ENCODE results near the gene ZNF683.
A peak's percentile ranks its signal among the peaks of the same experiment; 100 is the strongest.

ZNF683 gene

DNA sequence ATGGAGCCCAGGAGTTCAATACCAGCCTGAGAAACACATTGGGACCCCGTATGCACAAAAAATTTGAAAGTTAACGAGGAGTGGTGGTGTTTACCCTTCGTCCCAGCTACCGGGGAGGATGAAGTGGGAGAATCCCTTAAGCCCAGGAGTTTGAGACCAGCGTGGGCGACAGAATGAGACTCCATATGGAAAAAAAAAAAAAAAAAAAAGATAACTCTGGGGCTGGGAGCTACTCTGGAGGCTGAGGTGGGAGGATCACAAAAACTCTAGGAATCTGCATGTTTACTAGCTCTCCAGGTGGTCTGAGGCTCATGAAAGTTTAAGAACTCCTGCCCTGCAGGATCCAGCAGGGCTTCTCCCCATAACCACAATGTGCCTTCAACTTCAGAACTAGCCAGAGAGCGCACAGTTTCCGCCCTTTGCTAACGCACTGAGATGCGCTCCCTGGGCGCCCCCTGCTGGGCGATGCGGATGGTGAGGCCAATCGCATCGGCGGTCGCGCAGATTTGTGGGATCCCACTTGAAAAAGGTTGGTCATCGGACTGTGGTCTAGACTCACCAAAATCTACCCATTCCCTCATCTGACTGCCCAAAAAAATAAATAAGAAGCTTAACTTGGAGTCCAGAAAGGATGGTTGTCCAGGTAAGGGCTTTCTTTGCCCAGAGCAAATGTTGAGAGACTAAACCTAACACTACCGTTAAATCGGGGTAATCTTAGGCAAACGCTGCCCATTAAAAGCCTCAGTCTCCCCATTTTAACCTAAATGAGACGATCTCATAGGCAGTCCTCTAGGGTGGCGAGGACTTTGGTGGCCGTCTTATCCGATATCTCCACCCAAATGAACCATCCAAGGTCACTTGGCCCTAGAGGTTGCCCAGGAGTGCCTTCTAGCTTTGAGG, 8.8 kb downstream of the ZNF683 start:
- TF ChIP-seq, protein P1, sequence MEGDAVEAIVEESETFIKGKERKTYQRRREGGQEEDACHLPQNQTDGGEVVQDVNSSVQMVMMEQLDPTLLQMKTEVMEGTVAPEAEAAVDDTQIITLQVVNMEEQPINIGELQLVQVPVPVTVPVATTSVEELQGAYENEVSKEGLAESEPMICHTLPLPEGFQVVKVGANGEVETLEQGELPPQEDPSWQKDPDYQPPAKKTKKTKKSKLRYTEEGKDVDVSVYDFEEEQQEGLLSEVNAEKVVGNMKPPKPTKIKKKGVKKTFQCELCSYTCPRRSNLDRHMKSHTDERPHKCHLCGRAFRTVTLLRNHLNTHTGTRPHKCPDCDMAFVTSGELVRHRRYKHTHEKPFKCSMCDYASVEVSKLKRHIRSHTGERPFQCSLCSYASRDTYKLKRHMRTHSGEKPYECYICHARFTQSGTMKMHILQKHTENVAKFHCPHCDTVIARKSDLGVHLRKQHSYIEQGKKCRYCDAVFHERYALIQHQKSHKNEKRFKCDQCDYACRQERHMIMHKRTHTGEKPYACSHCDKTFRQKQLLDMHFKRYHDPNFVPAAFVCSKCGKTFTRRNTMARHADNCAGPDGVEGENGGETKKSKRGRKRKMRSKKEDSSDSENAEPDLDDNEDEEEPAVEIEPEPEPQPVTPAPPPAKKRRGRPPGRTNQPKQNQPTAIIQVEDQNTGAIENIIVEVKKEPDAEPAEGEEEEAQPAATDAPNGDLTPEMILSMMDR (IDR thresholded peaks at IDR 0.05; ENCODE audit: insufficient read depth, low read depth, low read length, missing control alignments) = peak; percentile 97
- H3K4me3 ChIP-seq (ENCODE audit: low read length) = no peak overlapping the region
- peak; percentile 69 for DNase-seq (ENCODE audit: low read depth)

DNA sequence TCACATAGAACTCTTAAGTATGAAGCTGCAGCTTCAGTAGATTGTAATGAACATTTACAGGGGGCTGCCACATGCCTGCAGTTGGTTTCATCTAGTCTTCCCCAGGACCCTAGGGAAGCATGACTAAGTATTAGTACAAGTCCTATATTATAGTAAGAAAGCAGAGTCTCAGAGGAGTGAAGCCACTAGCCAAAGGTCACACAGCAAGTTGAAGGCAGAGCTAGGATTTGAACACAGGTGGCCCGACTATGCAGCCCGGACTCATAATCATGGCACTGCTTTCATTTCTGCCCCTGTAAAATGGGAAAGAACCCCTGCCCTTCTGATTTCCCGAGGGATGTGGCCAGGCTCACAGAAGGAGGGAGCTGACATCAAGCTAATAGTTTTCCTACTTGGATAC, 10.2 kb downstream of the ZNF683 start:
- no peak overlapping the region for H3K4me3 ChIP-seq (ENCODE audit: low read length)
- no peak for DNase-seq (ENCODE audit: low read depth)
- TF ChIP-seq, protein P1 (IDR thresholded peaks at IDR 0.05; ENCODE audit: insufficient read depth, low read depth, low read length, missing control alignments) = no peak

GRCh38 chr1:26361605-26362122, 10.9 kb downstream of the ZNF683 start:
- DNase-seq (ENCODE audit: low read depth) = no peak
- no peak overlapping the region for H3K4me3 ChIP-seq (ENCODE audit: low read length)
- TF ChIP-seq, protein P1 (IDR thresholded peaks at IDR 0.05; ENCODE audit: insufficient read depth, low read depth, low read length, missing control alignments) = no peak

- H3K4me3 ChIP-seq (ENCODE audit: low read length) = no peak overlapping the region
- TF ChIP-seq, protein P1 (IDR thresholded peaks at IDR 0.05; ENCODE audit: insufficient read depth, low read depth, low read length, missing control alignments) = no peak
- no peak for DNase-seq (ENCODE audit: low read depth)
Measured at GRCh38 chr1:26360807-26361604, 11.5 kb downstream of the ZNF683 start.

- TF ChIP-seq, protein P1 (IDR thresholded peaks at IDR 0.05; ENCODE audit: insufficient read depth, low read depth, low read length, missing control alignments) = no peak
- DNase-seq (ENCODE audit: low read depth) = peak; percentile 22
- peak overlapping the region; percentile 16 for H3K4me3 ChIP-seq (ENCODE audit: low read length)
Measured at GRCh38 chr1:26359981-26360806, 12.4 kb downstream of the ZNF683 start.
